GM19025 (cell line): ENCODE measurements around the gene ABHD8.

Experiments used
- ATAC-seq: cut with Tn5 transposase; IDR thresholded peaks from one replicate; pipeline ENCODE4 v1.9.1; 2021; ENCODE audit warnings: mild to moderate bottlenecking, low read depth, moderate library complexity; ENCODE audit not compliant: unreplicated experiment

The ABHD8 gene

DNA sequence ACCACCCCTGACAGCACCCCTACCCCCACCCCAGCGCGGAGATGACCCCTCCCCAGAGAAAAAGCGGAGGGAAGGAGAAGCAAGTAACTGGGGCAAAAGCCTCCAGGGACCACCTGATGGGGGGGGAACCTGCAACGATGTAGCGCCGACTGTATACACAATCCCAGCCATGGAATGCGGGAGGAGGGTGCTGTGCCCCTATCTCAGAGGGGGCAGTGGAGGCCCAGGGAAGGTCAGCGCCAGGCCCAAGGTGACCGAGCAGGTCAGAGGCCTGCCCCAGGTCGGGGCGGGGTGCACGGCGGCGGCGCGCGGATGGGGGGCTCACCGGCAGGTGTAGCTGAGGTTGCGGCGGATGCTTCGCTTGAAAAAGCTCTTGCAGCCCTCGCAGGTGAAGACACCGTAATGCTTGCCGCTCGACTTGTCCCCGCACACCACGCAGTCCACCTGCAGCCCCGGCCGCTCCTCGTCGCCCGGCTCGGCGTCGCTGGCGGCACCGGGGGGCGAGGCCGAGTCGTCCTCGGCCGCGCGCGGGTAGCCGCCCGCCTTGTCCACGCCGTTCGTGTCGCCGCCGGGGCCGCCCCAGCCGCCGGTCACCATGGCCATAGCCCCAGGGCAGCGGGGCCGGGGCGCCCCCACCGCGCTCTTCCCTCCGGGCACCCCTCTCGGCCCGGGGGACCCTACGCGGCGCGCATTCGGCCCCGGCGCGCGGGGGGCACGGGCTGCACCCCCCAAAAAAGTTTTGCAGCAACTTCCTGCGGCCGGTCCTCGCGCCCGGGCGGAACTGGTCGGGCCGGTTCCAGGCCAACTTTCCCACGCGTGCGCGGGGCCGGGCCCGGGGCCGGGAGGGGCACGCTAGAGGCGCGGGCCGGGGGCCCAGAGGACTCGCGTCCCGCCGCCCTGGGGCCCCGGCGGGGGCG lies 58.3 kb downstream of the ABHD8 start:
- ATAC-seq: peak; percentile 33

GRCh38 chr19:17243830-17244617 lies 59.2 kb downstream of the ABHD8 start:
- ATAC-seq: no peak

DNA sequence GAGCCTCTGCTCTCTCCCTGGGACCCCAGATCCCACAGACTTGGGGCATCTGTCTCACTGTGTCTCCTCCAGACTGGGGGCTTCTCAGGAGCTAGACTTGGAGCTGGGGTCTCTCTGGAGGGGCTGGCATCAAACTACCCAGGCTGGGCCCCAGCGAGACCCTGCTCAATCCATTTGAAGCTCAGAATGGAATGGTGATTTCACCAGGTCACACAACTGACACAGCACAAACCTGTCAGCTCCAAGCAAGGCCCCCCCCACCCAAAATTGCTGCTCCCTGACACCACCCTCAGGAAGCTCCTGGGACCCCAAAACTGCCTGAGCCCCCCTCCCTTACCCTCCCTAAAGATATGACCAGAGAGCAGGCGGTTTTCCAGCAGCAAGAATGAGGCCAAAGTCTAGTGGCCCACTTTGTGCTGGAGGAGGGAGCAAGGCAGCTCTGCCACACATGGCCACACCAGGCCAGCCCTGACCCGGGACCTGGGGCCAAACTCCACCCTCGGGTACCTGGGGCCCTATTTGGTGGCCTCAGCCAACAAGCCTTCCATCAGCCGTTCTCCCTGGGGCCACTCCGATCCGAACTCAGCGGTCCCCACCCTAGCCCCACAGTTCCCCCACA lies 59.9 kb downstream of the ABHD8 start:
- no peak for ATAC-seq

- no peak for ATAC-seq
Observed at GRCh38 chr19:17242431-17243208, 60.6 kb downstream of the ABHD8 start.
